MCF 10A (cell line): Measurements from ENCODE around the gene BORCS6. TPM values are rescaled to one million over a fixed set of nuclear protein-coding genes. Genes with fewer than 3 reads are reported as not detected.
A peak's percentile ranks its signal among the peaks of the same experiment; 100 is the strongest.

Experiments used
- BruUV-seq: library from RNA; stranded (reverse); fragments of 400-500 nt; replicated peaks from 2 replicates; lab custom pipeline; 2021; lab: Mats Ljungman, UMichigan
- CTCF ChIA-PET: fragments of 300-600 bp; sonication (Branson Sonifier 250); formaldehyde crosslinking; extraction: SDS; loops from one replicate; lab custom pipeline; 2021; ENCODE audit warnings: antibody characterized with exemption, inconsistent platforms; lab: Yijun Ruan, JAX
- POLR2A ChIA-PET: fragments of 300-600, 350-650 bp; sonication (Branson Sonifier 250); formaldehyde crosslinking; extraction: SDS; loops from one replicate; lab custom pipeline; 2020; ENCODE audit warnings: antibody characterized with exemption, inconsistent platforms; lab: Yijun Ruan, JAX
- DNase-seq: peaks from one replicate; pipeline ENCODE4 v3.0.0-alpha.2; 2018; ENCODE audit not compliant: unreplicated experiment
- H3K27ac Mint-ChIP-seq: one replicate; pipeline ENCODE4 v1.8.0; 2022; ENCODE audit warnings: mild to moderate bottlenecking, low read depth, mixed read lengths; ENCODE audit not compliant: unreplicated experiment
- H3K27me3 Mint-ChIP-seq: one replicate; pipeline ENCODE4 v1.8.0; 2022; ENCODE audit warnings: mixed read lengths; ENCODE audit not compliant: insufficient read depth, unreplicated experiment
- H3K36me3 Mint-ChIP-seq: one replicate; pipeline ENCODE4 v1.8.0; 2022; ENCODE audit warnings: mild to moderate bottlenecking, moderate library complexity, mixed read lengths; ENCODE audit not compliant: insufficient read depth, unreplicated experiment
- H3K4me1 Mint-ChIP-seq: one replicate; pipeline ENCODE4 v1.8.0; 2022; ENCODE audit warnings: mixed read lengths; ENCODE audit not compliant: insufficient read depth, unreplicated experiment
- H3K4me3 Mint-ChIP-seq: one replicate; pipeline ENCODE4 v1.8.0; 2022; ENCODE audit warnings: mild to moderate bottlenecking, moderate library complexity, mixed read lengths; ENCODE audit not compliant: unreplicated experiment
- H3K9me3 Mint-ChIP-seq: one replicate; pipeline ENCODE4 v1.8.0; 2022; ENCODE audit warnings: mixed read lengths; ENCODE audit not compliant: unreplicated experiment
- CTCF ChIP-seq: fragments of 200-600 bp; IDR thresholded peaks from one replicate; pipeline ENCODE4 v1.8.0; 2022; ENCODE audit warnings: antibody characterized with exemption, mild to moderate bottlenecking; ENCODE audit not compliant: unreplicated experiment
- intact Hi-C: fragments of 100-400 bp; cut with micrococcal nuclease; formaldehyde crosslinking; loops from 2 replicates; pipeline ENCODE4 v1.14.1; 2022
- total RNA-seq: library from RNA; stranded (reverse); gene quantifications from 2 replicates; pipeline ENCODE4 v1.2.3, GENCODE V29; 2022

BORCS6 gene
- total RNA-seq, 1 experiment from 2014 or later = 4.4 TPM

GRCh38 chr17:8206536-8206935 lies 16.6 kb upstream of the BORCS6 start:
- Mint-ChIP-seq H3K9me3 (no peaks in the 10 kb centered on the region), H3K36me3 (peaks cover 19% of the 10 kb centered on the region), H3K27ac (no peak overlapping the region), H3K27me3 (no peaks in the 10 kb centered on the region), H3K4me1 (peaks cover 6% of the 10 kb centered on the region), H3K4me3 (no peak overlapping the region)
- no TSS peak for BruUV-seq
- ChIA-PET CTCF (interaction anchor here (0.6 kb wide), 1 partner anchor 27 kb away, joined by 4 read pairs; no protein-coding TSS in a partner anchor), POLR2A (interaction anchor here (1.0 to 1.7 kb wide), 2 partner anchors 15 kb away, joined by 3 to 5 read pairs; no protein-coding TSS in a partner anchor)
- intact Hi-C loops = no loop called here
- DNase-seq = no peak
- no peak for TF ChIP-seq CTCF

- no TSS peak for BruUV-seq
- H3K9me3 Mint-ChIP-seq = no peaks in the 10 kb centered on the region
- no peak overlapping the region for H3K4me3 Mint-ChIP-seq
- DNase-seq = no peak
- H3K4me1 Mint-ChIP-seq = no peaks in the 10 kb centered on the region
- no peak overlapping the region for H3K27ac Mint-ChIP-seq
- peaks cover 13% of the 10 kb centered on the region for H3K36me3 Mint-ChIP-seq
- TF ChIP-seq CTCF = no peak
- no peaks in the 10 kb centered on the region for H3K27me3 Mint-ChIP-seq
- ChIA-PET POLR2A (interaction anchor here (0.6 to 1.7 kb wide), 4 partner anchors 13 to 66 kb away, joined by 3 to 5 read pairs (median 4); partner anchors contain the start of gene CTC1), CTCF (interaction anchor here (0.7 kb wide), 1 partner anchor 82 kb away, joined by 3 read pairs; no protein-coding TSS in a partner anchor)
- intact Hi-C loops = no loop called here
Measured at GRCh38 chr17:8204761-8205555, 15.0 kb upstream of the BORCS6 start.

- Mint-ChIP-seq H3K4me3 (no peak overlapping the region), H3K36me3 (peaks cover 8% of the 10 kb centered on the region), H3K27me3 (no peaks in the 10 kb centered on the region), H3K4me1 (no peaks in the 10 kb centered on the region), H3K9me3 (no peaks in the 10 kb centered on the region), H3K27ac (no peak overlapping the region)
- CTCF ChIA-PET = interaction anchor here (0.6 to 1.3 kb wide), 7 partner anchors 8 to 185 kb away, joined by 3 to 6 read pairs (median 4); partner anchors contain the start of gene AURKB
- TSS peak; percentile 30 for BruUV-seq
- TF ChIP-seq CTCF = no peak
- intact Hi-C loops = no loop called here
- peak; percentile 94 for DNase-seq
- POLR2A ChIA-PET = interaction anchor here (0.6 to 12.5 kb wide), 14 partner anchors 9 to 103 kb away, joined by 3 to 352 read pairs (median 6); partner anchors contain the start of genes ALOXE3, AURKB, CTC1 and PER1
Measured at GRCh38 chr17:8192070-8192815, 2.3 kb upstream of the BORCS6 start.
